Calu3 (cell line): ENCODE measurements around the gene FAM47A. TPM values are rescaled to one million over a fixed set of nuclear protein-coding genes. Genes with fewer than 3 reads are reported as not detected.

ENCODE experiments used
- BruUV-seq: library from RNA; stranded (reverse); fragments of 400-500 nt; replicated peaks from 2 replicates; lab custom pipeline; 2021; lab: Mats Ljungman, UMichigan
- CTCF ChIA-PET: fragments of 300-600 bp; sonication (Branson Sonifier 250); formaldehyde crosslinking; loops from one replicate; lab custom pipeline; 2022; ENCODE audit warnings: antibody characterized with exemption; lab: Charles Lee
- DNase-seq: peaks from one replicate; pipeline ENCODE4 v3.0.0; 2022
- H3K27ac Mint-ChIP-seq: one replicate; pipeline ENCODE4 v1.8.0; 2022; ENCODE audit warnings: mixed read lengths; ENCODE audit not compliant: unreplicated experiment
- H3K27me3 Mint-ChIP-seq: one replicate; pipeline ENCODE4 v1.8.0; 2022; ENCODE audit warnings: mixed read lengths; ENCODE audit not compliant: unreplicated experiment
- H3K36me3 Mint-ChIP-seq: one replicate; pipeline ENCODE4 v1.8.0; 2022; ENCODE audit warnings: mild to moderate bottlenecking, moderate library complexity, mixed read lengths; ENCODE audit not compliant: insufficient read depth, unreplicated experiment
- H3K4me1 Mint-ChIP-seq: one replicate; pipeline ENCODE4 v1.8.0; 2022; ENCODE audit warnings: mild to moderate bottlenecking, low read depth, mixed read lengths; ENCODE audit not compliant: unreplicated experiment
- H3K4me3 Mint-ChIP-seq: one replicate; pipeline ENCODE4 v1.8.0; 2022; ENCODE audit warnings: mild to moderate bottlenecking, low read depth, moderate library complexity, mixed read lengths; ENCODE audit not compliant: unreplicated experiment
- H3K9me3 Mint-ChIP-seq: one replicate; pipeline ENCODE4 v1.8.0; 2022; ENCODE audit warnings: low read depth, mixed read lengths; ENCODE audit not compliant: unreplicated experiment
- CTCF ChIP-seq: fragments of 200-600 bp; IDR thresholded peaks from one replicate; pipeline ENCODE4 v1.8.0; 2022; ENCODE audit warnings: antibody characterized with exemption; ENCODE audit not compliant: unreplicated experiment
- intact Hi-C: fragments of 100-400 bp; cut with micrococcal nuclease; formaldehyde crosslinking; loops from one replicate; pipeline ENCODE4 v1.10.0; 2022; ENCODE audit not compliant: unreplicated experiment
- total RNA-seq: library from RNA; stranded (reverse); gene quantifications from 2 replicates; pipeline ENCODE4 v1.2.3, GENCODE V29; 2022

Gene FAM47A
- total RNA-seq, 1 experiment from 2014 or later: not detected

- Mint-ChIP-seq H3K9me3 (peaks cover 8% of the 10 kb centered on the region), H3K4me3 (no peak overlapping the region), H3K4me1 (no peaks in the 10 kb centered on the region), H3K27me3 (no peaks in the 10 kb centered on the region), H3K27ac (no peak overlapping the region), H3K36me3 (no peaks in the 10 kb centered on the region)
- BruUV-seq: no TSS peak
- CTCF ChIA-PET: no interaction called here
- TF ChIP-seq CTCF: no peak
- no peak for DNase-seq
- intact Hi-C loops: no loop called here
Observed at GRCh38 chrX:34119122-34119521, 13.0 kb downstream of the FAM47A start.

- no peak for DNase-seq
- CTCF ChIA-PET: no interaction called here
- Mint-ChIP-seq H3K4me1 (no peaks in the 10 kb centered on the region), H3K36me3 (no peaks in the 10 kb centered on the region), H3K27me3 (no peaks in the 10 kb centered on the region), H3K9me3 (peaks cover 2% of the 10 kb centered on the region), H3K4me3 (no peak overlapping the region), H3K27ac (no peak overlapping the region)
- TF ChIP-seq CTCF: no peak
- no TSS peak for BruUV-seq
- intact Hi-C loops: no loop called here
Observed at GRCh38 chrX:34112459-34112858, 19.7 kb downstream of the FAM47A start.
